Transverse colon (tissue), 4 donors: Measurements from ENCODE around the gene GLP1R.

ENCODE experiments used
- CTCF ChIP-seq, 5 experiments: fragments of 200-600 bp in 3 of 5; fragments of 450-650 bp in 2 of 5; sonication (generic) in 3 of 5; IDR thresholded peaks; 1 replicate in 2 of 5; 2 replicates in 3 of 5; pipeline ENCODE4 v1.5.1; 2016 to 2017; ENCODE audit warnings: antibody characterized with exemption in 5 of 5, inconsistent platforms in 3 of 5, mild to moderate bottlenecking in 2 of 5, moderate library complexity in 1 of 5
- POLR2A ChIP-seq: fragments of 450-650 bp; IDR thresholded peaks from one replicate; pipeline ENCODE4 v1.6.1; 2016; ENCODE audit warnings: antibody characterized with exemption, mild to moderate bottlenecking, moderate library complexity
- POLR2AphosphoS5 ChIP-seq, 3 donors: sonication (generic); formaldehyde crosslinking; IDR thresholded peaks; one replicate each; pipeline ENCODE4 v1.6.1; 2016; ENCODE audit warnings: antibody characterized with exemption in 3 of 3

DNA sequence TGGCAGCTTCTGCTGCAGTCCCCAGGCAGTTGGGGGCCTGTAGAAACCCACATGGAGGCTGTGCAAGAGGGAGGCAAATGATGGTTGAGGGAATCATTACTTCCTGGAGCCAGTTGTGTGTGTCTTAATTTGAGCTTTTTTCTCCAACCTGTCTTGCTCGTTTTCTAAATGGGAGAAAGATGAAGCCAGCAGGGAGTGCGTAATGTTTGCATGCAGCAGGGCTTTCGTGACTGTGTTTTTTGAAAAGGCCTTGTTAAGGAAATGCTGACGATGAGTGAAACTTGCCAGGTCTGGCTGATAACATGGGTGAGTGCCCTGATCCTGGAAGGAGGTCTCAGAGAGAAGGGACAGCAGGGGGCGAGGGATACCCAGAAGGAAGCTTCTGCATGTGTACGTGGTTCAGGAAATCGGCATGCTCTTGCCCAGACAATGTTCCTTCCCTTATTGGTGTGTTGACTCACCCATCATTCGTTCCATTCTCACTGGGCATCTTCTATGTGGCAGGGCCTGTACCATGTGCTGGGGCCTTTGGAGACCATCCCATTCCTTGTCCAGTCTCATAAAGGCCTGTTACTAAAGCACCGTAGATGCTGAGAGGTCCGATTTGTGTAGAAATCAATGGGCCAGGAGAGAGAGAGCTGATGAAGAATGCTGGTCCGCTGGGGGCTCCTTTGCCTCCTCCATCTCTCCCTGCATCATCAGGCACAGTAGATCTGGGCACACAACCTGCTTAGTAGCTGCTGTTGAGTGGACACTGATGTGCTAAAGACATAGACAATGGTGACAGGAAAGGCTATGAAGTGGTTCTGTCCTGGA lies 27.4 kb downstream of the GLP1R start:
- no peak for TF ChIP-seq CTCF (IDR thresholded peaks at IDR 0.05)
- TF ChIP-seq POLR2A = no peak
- TF ChIP-seq POLR2AphosphoS5 (IDR thresholded peaks at IDR 0.05) = no peak
